NK-92 treated with Interleukin-12 subunit alpha and Interleukin-12 subunit beta, amount 100 ng/mL, for 24 hours (cell line): ENCODE data around the gene CAMLG.

Source experiments
- DNase-seq: peaks from one replicate; lab custom pipeline; 2025; lab: John Stamatoyannopoulos, UW

CAMLG gene

DNA sequence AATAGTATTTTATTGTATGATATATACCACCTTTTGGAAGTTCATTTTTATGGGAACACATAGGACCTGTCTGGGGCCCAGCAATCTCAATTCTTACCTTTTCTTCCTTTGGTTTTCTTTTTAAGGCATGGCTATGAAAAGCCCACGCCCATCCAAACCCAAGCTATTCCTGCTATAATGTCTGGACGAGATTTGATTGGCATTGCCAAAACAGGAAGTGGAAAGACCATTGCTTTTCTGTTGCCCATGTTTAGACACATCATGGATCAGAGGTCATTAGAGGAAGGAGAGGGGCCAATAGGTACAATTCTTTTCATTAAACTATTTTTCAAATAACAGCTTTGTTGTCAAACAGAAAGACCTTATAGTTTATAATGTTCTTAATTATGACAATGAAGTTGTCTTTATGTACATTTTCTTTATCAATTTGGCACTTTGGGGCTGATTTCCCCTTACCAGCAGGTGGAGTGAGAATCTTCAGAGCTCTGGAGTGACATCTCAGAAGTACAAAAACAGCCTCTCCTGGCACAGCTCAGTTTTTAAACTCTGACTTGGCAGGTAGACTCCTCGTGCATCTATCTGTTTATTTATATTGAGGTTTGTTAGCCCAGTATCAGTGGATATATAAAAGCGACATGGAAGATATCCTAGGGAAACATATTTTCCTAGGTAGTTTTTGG, 46.0 kb downstream of the CAMLG start:
- no peak for DNase-seq

DNA sequence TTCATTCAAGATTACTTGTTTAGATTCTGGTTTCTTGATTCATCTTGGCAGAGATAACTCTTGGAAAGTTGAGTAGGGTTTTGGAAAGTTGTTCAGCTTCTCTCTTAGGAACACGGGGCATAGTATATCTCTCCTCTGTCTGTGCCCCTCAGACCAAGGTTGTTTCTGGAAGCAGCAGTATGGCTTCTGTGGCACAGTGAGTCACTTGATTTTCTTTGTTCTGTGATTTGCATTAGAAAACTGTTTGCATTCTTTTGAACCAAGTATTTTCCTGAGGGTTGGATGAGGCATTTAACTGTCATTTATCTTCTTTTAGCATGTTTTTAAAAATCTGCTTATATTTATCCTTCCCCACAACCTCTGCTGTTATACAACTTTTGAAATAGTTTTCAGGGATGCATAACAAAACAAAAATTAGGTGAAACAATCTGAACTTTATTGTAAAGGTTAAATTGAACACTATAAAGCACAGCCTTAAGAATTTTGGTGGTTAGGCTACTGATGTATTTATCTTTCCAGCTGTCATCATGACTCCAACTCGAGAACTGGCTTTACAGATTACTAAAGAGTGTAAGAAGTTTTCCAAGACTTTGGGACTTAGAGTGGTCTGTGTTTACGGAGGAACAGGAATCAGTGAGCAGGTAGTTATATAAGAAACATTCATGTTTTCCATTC, 46.7 kb downstream of the CAMLG start:
- DNase-seq = no peak

DNA sequence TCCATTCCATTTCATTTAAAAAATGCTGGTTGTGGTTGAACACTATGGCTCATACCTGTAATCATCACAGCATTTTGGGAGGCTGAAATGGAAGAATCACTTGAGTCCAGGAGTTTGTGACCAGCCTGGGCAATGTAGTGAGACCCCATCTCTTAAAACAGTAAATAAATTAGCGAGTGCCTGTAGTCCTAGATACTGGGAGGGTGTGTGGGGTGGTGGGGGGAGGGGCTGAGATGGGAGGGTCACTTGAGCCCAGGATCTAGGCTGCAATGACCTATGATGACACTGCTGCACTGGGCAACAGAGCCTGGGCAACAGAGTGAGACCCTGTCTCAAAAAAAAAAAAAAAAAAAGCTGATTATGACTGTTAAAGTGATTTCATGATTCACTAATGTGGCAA, 49.3 kb downstream of the CAMLG start:
- no peak for DNase-seq

DNA sequence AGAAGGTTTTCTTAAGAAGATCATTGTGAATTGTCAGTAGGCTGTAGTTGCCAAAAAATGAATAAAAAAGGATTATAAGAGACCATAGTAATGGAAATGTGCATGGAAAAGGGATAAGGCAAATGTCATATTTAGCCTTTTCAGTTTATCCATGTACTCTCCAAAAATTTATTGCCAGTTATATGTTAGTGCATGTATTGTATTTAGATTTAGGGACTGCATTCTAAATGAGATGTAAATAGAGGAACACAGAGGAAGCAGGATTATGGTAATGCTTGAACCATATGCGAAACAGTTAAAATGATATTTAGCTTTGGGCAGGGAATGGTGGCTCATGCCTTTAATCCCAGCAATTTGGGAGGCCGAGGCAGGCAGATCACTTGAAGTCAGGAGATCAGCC, 53.2 kb downstream of the CAMLG start:
- DNase-seq = no peak

DNA sequence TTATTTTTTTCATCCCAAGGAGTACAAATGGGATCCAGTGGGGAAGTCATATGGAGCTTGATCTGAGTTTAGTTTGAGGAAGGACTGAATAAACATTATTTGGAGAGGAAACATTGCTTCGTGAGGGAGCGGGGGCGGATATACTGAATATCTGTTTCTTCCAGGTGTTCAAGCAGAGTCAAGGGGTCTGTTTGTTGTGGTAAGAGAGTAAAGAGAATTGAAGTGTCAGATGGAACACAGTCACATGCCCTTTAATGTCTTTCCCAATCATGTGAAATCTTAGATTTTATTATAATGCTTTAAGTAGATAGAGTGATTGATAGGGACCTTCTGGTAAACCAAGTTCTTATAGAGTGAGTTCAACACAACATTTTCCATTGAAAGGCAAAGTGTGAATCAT, 53.9 kb downstream of the CAMLG start:
- no peak for DNase-seq

DNA sequence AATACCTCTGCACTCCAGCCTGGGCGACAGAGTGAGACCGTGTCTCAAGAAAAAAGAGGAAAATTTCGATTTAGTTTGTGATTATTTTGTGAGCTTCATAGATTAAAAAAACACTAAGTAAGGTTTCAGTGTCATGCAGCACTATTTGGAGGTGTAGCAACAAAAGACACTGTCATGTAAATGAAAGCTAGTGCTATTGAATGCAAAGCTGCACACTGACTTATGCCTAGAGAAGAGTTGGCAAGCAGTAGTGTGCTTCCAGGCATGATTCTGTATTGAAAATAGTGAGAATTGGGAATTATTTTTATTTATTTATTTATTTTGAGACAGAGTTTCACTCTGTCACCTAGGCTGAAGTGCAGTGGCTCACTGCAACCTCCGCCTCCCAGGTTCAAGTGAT, 54.8 kb downstream of the CAMLG start:
- DNase-seq = no peak

DNA sequence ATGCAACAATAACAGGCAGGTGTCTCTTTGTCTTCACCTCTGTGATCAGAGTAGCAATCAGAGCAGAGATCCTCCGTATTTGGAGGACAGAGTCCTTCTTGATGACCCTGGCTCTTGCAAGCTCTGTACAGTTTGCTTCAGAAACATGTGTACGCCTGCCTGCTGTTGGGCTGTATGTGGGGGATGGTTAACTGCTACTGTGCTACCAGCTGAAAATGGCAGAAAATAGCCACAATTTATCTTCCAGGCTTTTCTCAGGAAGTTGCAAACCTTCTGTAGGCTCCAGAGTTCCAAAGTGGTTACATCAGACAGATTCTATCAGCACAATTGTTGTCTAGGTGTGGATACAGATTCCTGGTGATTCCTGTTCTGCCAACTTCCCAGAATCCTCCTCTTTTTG, 55.7 kb downstream of the CAMLG start:
- DNase-seq = no peak

DNA sequence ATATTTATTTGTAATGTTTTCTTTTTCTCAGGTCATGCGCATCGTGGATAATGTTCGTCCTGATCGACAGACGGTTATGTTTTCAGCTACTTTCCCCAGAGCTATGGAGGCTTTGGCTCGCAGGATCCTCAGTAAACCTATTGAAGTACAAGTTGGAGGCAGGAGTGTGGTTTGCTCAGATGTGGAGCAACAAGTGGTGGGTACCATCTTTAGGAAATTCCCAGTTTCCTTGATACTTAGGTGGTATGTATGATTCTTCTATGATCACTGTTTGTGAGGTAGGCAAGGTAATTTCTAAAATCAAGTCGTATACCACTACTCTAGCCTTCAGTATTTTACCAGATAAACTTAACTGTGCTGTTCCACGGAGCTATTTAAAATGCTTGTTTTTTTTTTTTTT, 56.5 kb downstream of the CAMLG start:
- no peak for DNase-seq

DNA sequence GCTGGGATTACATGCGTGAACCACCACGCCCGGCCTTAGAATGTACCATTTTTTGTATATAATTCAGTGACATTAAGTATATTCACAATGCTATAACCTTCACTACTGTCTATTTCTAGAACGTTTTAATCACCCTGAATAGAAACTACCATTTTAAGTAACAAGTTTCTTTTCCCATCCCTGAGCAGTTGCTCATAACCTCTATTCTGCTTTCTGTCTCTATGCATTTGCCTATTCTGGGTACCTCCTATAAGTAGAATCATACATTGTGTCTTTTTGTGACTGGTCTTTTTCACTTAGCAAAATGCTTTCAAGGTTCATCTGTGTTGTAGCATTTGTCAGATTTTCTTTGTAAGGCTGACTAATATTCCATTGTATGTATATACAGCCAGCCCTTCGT, 60.1 kb downstream of the CAMLG start:
- no peak for DNase-seq
